HEK293 (cell line): Measurements from ENCODE around the gene PCDHA7.

Source experiments
- CTCF ChIA-PET: fragments of 350-600 bp; formaldehyde crosslinking; extraction: SDS; loops from one replicate; lab custom pipeline; 2021; ENCODE audit warnings: antibody characterized with exemption; lab: Yijun Ruan, JAX
- POLR2A ChIA-PET: fragments of 300-600 bp; formaldehyde crosslinking; extraction: SDS; loops from one replicate; lab custom pipeline; 2020; ENCODE audit warnings: antibody characterized with exemption, inconsistent platforms; lab: Yijun Ruan, JAX
- H3K27ac ChIP-seq: fragments of 200-500 bp; sonication (Bioruptor generic); 2 replicates; pipeline ENCODE4 v1.5.1; 2014; ENCODE audit warnings: low read depth, low read length, control low read depth, inconsistent platforms; ENCODE audit errors: extremely low read depth
- H3K36me3 ChIP-seq, 2 experiments: fragments of 200-500 bp in 1 of 2; sonication (Bioruptor generic) in 1 of 2; 1 replicate in 1 of 2; 2 replicates in 1 of 2; pipeline ENCODE4 v1.5.1; 2014 to 2017; ENCODE audit warnings: inconsistent platforms in 2 of 2, low read length in 2 of 2; ENCODE audit not compliant: control insufficient read depth in 2 of 2, insufficient read depth in 1 of 2
- H3K4me1 ChIP-seq: fragments of 200-500 bp; sonication (Bioruptor generic); 2 replicates; pipeline ENCODE4 v1.5.1; 2014; ENCODE audit warnings: mild to moderate bottlenecking, low read length, inconsistent platforms; ENCODE audit not compliant: control insufficient read depth, insufficient read depth
- H3K4me3 ChIP-seq: 2 replicates; pipeline ENCODE4 v1.5.1; 2011; ENCODE audit warnings: low read depth, mild to moderate bottlenecking, control low read depth, low read length, moderate library complexity
- H3K9me3 ChIP-seq: fragments of 200-500 bp; sonication (Bioruptor generic); 2 replicates; pipeline ENCODE4 v1.5.1; 2014; ENCODE audit warnings: low read depth, low read length, inconsistent platforms; ENCODE audit not compliant: control insufficient read depth, insufficient read depth
- BCL11B ChIP-seq: fragments of 450-650 bp; formaldehyde crosslinking; IDR thresholded peaks from 2 replicates; pipeline ENCODE4 v1.5.1; 2016; ENCODE audit warnings: low read depth, missing biosample characterization, missing genetic modification characterization
- GLIS1 ChIP-seq: fragments of 450-650 bp; formaldehyde crosslinking; IDR thresholded peaks from 2 replicates; pipeline ENCODE4 v1.5.1; 2016; ENCODE audit warnings: missing biosample characterization, missing genetic modification characterization
- PRDM1 ChIP-seq: fragments of 450-650 bp; formaldehyde crosslinking; IDR thresholded peaks from 2 replicates; pipeline ENCODE4; 2016; ENCODE audit warnings: missing biosample characterization, missing genetic modification characterization
- SP3 ChIP-seq: fragments of 450-650 bp; formaldehyde crosslinking; IDR thresholded peaks from 2 replicates; pipeline ENCODE4 v1.5.1; 2016; ENCODE audit warnings: missing biosample characterization, missing genetic modification characterization
- TCF7L2 ChIP-seq: IDR thresholded peaks from 2 replicates; pipeline ENCODE4 v1.6.1; 2011; ENCODE audit warnings: low read depth, mild to moderate bottlenecking, inconsistent platforms, low read length, moderate library complexity, borderline replicate concordance
- TSHZ1 ChIP-seq: fragments of 450-650 bp; formaldehyde crosslinking; IDR thresholded peaks from 2 replicates; pipeline ENCODE4 v1.5.1; 2016; ENCODE audit warnings: missing biosample characterization, missing genetic modification characterization, borderline replicate concordance
- ZBTB17 ChIP-seq: fragments of 450-650 bp; formaldehyde crosslinking; IDR thresholded peaks from 2 replicates; pipeline ENCODE4 v1.5.1; 2016; ENCODE audit warnings: missing biosample characterization, missing genetic modification characterization
- ZNF16 ChIP-seq: fragments of 450-650 bp; formaldehyde crosslinking; IDR thresholded peaks from 2 replicates; pipeline ENCODE4 v1.5.1; 2016; ENCODE audit warnings: low read depth, missing biosample characterization, missing genetic modification characterization
- ZNF175 ChIP-seq: fragments of 450-650 bp; formaldehyde crosslinking; IDR thresholded peaks from 2 replicates; pipeline ENCODE4 v1.5.1; 2016; ENCODE audit warnings: missing biosample characterization, missing genetic modification characterization
- ZNF202 ChIP-seq: fragments of 450-650 bp; formaldehyde crosslinking; IDR thresholded peaks from 2 replicates; pipeline ENCODE4 v1.5.1; 2016; ENCODE audit warnings: missing biosample characterization, missing genetic modification characterization, borderline replicate concordance
- ZNF341 ChIP-seq: fragments of 450-650 bp; formaldehyde crosslinking; IDR thresholded peaks from 2 replicates; pipeline ENCODE4; 2016; ENCODE audit warnings: low read depth, missing biosample characterization, missing genetic modification characterization
- ZNF501 ChIP-seq: fragments of 450-650 bp; formaldehyde crosslinking; IDR thresholded peaks from 2 replicates; pipeline ENCODE4 v1.5.1; 2016; ENCODE audit warnings: missing biosample characterization, missing genetic modification characterization
- ZNF510 ChIP-seq: fragments of 450-650 bp; formaldehyde crosslinking; IDR thresholded peaks from 2 replicates; pipeline ENCODE4 v1.5.1; 2018; ENCODE audit warnings: mild to moderate bottlenecking, missing genetic modification characterization, missing biosample characterization; ENCODE audit not compliant: insufficient replicate concordance
- ZNF521 ChIP-seq: fragments of 450-650 bp; formaldehyde crosslinking; IDR thresholded peaks from 2 replicates; pipeline ENCODE4 v1.5.1; 2017; ENCODE audit warnings: missing biosample characterization, mild to moderate bottlenecking, missing genetic modification characterization
- ZNF530 ChIP-seq: fragments of 450-650 bp; formaldehyde crosslinking; IDR thresholded peaks from 2 replicates; pipeline ENCODE4 v1.5.1; 2016; ENCODE audit warnings: low read depth, missing biosample characterization, missing genetic modification characterization
- ZNF548 ChIP-seq: fragments of 450-650 bp; formaldehyde crosslinking; IDR thresholded peaks from 2 replicates; pipeline ENCODE4 v1.5.1; 2016; ENCODE audit warnings: missing biosample characterization, missing genetic modification characterization
- ZNF600 ChIP-seq: fragments of 450-650 bp; formaldehyde crosslinking; IDR thresholded peaks from 2 replicates; pipeline ENCODE4 v1.5.1; 2016; ENCODE audit warnings: missing biosample characterization, missing genetic modification characterization
- ZNF654 ChIP-seq: fragments of 450-650 bp; formaldehyde crosslinking; IDR thresholded peaks from 2 replicates; pipeline ENCODE4 v1.5.1; 2016; ENCODE audit warnings: low read depth, missing biosample characterization, missing genetic modification characterization
- ZNF677 ChIP-seq: fragments of 450-650 bp; IDR thresholded peaks from 2 replicates; pipeline ENCODE4 v1.5.0; 2018; ENCODE audit warnings: missing biosample characterization, mild to moderate bottlenecking, missing genetic modification characterization, moderate library complexity
- ZNF768 ChIP-seq: fragments of 450-650 bp; formaldehyde crosslinking; IDR thresholded peaks from 2 replicates; pipeline ENCODE4 v1.5.1; 2018; ENCODE audit warnings: missing biosample characterization, mild to moderate bottlenecking, missing genetic modification characterization
- TF ChIP-seq, protein P1 (sequence below): fragments of 450-650 bp; formaldehyde crosslinking; IDR thresholded peaks from 2 replicates; pipeline ENCODE4 v1.5.1; 2016; ENCODE audit warnings: missing biosample characterization, missing genetic modification characterization
- TF ChIP-seq, protein P2 (sequence below): fragments of 450-650 bp; formaldehyde crosslinking; IDR thresholded peaks from 2 replicates; pipeline ENCODE4 v1.5.1; 2016; ENCODE audit warnings: missing biosample characterization, missing genetic modification characterization

The PCDHA7 gene

DNA sequence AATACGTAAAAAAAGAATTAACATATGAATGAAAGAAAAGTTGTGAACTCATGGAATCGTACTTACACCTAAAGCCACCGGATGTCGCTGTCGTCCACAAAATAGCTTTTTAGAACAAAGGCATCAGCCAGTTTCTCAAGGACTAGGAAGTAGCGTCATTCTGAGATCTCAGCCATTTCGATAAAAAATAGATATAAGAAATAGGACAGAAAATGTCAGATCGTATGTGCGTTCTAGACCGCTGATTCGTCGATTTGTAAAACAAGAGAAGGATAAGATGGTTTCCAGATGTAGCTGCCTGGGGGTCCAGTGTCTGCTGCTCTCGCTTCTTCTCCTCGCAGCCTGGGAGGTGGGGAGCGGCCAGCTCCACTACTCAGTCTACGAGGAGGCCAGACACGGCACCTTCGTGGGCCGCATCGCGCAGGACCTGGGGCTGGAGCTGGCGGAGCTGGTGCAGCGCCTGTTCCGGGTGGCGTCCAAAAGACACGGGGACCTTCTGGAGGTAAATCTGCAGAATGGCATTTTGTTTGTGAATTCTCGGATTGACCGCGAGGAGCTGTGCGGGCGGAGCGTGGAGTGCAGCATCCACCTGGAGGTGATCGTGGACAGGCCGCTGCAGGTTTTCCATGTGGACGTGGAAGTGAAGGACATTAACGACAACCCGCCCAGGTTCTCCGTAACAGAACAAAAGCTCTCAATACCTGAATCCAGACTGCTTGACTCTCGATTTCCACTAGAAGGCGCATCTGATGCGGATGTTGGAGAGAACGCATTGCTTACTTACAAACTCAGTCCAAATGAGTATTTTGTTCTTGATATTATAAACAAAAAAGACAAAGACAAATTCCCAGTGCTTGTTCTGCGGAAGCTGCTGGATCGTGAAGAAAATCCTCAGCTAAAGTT lies 22.0 kb downstream of the PCDHA7 start, which contains the start of gene PCDHA10 (continued):
- TF ChIP-seq ZNF677 (tag by site-specific recombination) = no peak
- peak; percentile 48 for TF ChIP-seq ZBTB17 (tag by site-specific recombination)
- 0 out of 2 replicates have a peak, but pooled peaks have one; percentile 22 for TF ChIP-seq ZNF600 (tag by site-specific recombination)
- TF ChIP-seq GLIS1 (tag by site-specific recombination) = peak; percentile 50; the same call in 1 of the 2 replicates
- TF ChIP-seq, protein P1, sequence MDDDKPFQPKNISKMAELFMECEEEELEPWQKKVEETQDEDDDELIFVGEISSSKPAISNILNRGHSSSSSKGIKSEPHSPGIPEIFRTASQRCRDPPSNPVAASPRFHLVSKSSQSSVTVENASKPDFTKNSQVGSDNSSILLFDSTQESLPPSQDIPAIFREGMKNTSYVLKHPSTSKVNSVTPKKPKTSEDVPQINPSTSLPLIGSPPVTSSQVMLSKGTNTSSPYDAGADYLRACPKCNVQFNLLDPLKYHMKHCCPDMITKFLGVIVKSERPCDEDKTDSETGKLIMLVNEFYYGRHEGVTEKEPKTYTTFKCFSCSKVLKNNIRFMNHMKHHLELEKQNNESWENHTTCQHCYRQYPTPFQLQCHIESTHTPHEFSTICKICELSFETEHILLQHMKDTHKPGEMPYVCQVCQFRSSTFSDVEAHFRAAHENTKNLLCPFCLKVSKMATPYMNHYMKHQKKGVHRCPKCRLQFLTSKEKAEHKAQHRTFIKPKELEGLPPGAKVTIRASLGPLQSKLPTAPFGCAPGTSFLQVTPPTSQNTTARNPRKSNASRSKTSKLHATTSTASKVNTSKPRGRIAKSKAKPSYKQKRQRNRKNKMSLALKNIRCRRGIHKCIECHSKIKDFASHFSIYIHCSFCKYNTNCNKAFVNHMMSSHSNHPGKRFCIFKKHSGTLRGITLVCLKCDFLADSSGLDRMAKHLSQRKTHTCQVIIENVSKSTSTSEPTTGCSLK (tag by site-specific recombination) = no peak
- TF ChIP-seq TSHZ1 (tag by site-specific recombination) = no peak
- no peak for TF ChIP-seq ZNF768
- peak; percentile 63 for TF ChIP-seq ZNF654 (tag by site-specific recombination)
- TF ChIP-seq PRDM1 = no peak
- no peak for TF ChIP-seq BCL11B (tag by site-specific recombination)
- TF ChIP-seq ZNF521 = no peak
- TF ChIP-seq TCF7L2 = no peak
- no peak for TF ChIP-seq SP3 (tag by site-specific recombination)
- TF ChIP-seq ZNF501 = no peak
- no peak for TF ChIP-seq ZNF548 (tag by site-specific recombination)
- TF ChIP-seq ZNF510 = no peak
- no peak for TF ChIP-seq ZNF341 (tag by site-specific recombination)
- no peak for TF ChIP-seq ZNF175 (tag by site-specific recombination)

GRCh38 chr5:140857177-140857986 lies 23.3 kb downstream of the PCDHA7 start:
- CTCF ChIA-PET = interaction anchor here (0.6 to 2.0 kb wide), 7 partner anchors 8 to 189 kb away, joined by 3 to 20 read pairs (median 6); partner anchors contain the start of genes PCDHA11, PCDHA12 and PCDHA8
- POLR2A ChIA-PET = no interaction called here
- TF ChIP-seq, protein P2, sequence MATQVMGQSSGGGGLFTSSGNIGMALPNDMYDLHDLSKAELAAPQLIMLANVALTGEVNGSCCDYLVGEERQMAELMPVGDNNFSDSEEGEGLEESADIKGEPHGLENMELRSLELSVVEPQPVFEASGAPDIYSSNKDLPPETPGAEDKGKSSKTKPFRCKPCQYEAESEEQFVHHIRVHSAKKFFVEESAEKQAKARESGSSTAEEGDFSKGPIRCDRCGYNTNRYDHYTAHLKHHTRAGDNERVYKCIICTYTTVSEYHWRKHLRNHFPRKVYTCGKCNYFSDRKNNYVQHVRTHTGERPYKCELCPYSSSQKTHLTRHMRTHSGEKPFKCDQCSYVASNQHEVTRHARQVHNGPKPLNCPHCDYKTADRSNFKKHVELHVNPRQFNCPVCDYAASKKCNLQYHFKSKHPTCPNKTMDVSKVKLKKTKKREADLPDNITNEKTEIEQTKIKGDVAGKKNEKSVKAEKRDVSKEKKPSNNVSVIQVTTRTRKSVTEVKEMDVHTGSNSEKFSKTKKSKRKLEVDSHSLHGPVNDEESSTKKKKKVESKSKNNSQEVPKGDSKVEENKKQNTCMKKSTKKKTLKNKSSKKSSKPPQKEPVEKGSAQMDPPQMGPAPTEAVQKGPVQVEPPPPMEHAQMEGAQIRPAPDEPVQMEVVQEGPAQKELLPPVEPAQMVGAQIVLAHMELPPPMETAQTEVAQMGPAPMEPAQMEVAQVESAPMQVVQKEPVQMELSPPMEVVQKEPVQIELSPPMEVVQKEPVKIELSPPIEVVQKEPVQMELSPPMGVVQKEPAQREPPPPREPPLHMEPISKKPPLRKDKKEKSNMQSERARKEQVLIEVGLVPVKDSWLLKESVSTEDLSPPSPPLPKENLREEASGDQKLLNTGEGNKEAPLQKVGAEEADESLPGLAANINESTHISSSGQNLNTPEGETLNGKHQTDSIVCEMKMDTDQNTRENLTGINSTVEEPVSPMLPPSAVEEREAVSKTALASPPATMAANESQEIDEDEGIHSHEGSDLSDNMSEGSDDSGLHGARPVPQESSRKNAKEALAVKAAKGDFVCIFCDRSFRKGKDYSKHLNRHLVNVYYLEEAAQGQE (tag by site-specific recombination) = peak; percentile 29; the same call in 1 of the 2 replicates
- TF ChIP-seq ZNF202 (tag by site-specific recombination) (0 out of 2 replicates have a peak, but pooled peaks have one; percentile 24), ZNF16 (no peak), ZNF530 (no peak)

More at GRCh38 chr5:140857177-140857986, 23.3 kb downstream of the PCDHA7 start:
- Histone ChIP-seq H3K4me1 (no peaks in the 10 kb centered on the region), H3K36me3 (no peaks in the 10 kb centered on the region), H3K4me3 (no peak overlapping the region), H3K9me3 (no peaks in the 10 kb centered on the region; the same call in none of the 2 replicates), H3K27ac (no peak overlapping the region)
